Parathyroid adenoma (tissue), 2 donors: Measurements from ENCODE around the gene CEL.
A peak's percentile ranks its signal among the peaks of the same experiment; 100 is the strongest.

Source experiments
- H2AFZ ChIP-seq: fragments of 300-600 bp; sonication (generic); one replicate; pipeline ENCODE4 v1.7.0; 2017; ENCODE audit warnings: antibody characterized with exemption, mild to moderate bottlenecking
- H3K27ac ChIP-seq: fragments of 300-600 bp; sonication (generic); one replicate; pipeline ENCODE4 v1.7.0; 2017
- H3K27me3 ChIP-seq: fragments of 300-600 bp; sonication (generic); one replicate; pipeline ENCODE4 v1.7.0; 2017; ENCODE audit warnings: low read length; ENCODE audit not compliant: control insufficient read depth, insufficient read depth
- H3K36me3 ChIP-seq: fragments of 300-600 bp; sonication (generic); one replicate; pipeline ENCODE4 v1.7.0; 2017; ENCODE audit warnings: low read length; ENCODE audit not compliant: control insufficient read depth, insufficient read depth
- H3K4me1 ChIP-seq: fragments of 300-600 bp; sonication (generic); one replicate; pipeline ENCODE4 v1.7.0; 2017; ENCODE audit warnings: control low read depth
- H3K4me2 ChIP-seq: fragments of 300-600 bp; sonication (generic); one replicate; pipeline ENCODE4 v1.7.0; 2017; ENCODE audit warnings: low read length
- H3K4me3 ChIP-seq: fragments of 300-600 bp; sonication (generic); one replicate; pipeline ENCODE4 v1.7.0; 2017; ENCODE audit warnings: low read depth, low read length
- H3K79me2 ChIP-seq: fragments of 300-600 bp; sonication (generic); one replicate; pipeline ENCODE4 v1.7.0; 2017; ENCODE audit warnings: control low read depth
- H3K9ac ChIP-seq: fragments of 300-600 bp; sonication (generic); one replicate; pipeline ENCODE4 v1.7.0; 2017; ENCODE audit warnings: mild to moderate bottlenecking
- H3K9me3 ChIP-seq: fragments of 300-600 bp; sonication (generic); one replicate; pipeline ENCODE4 v1.7.0; 2017; ENCODE audit warnings: low read length; ENCODE audit not compliant: control insufficient read depth
- CTCF ChIP-seq: fragments of 300-600 bp; sonication (generic); IDR thresholded peaks from one replicate; pipeline ENCODE4 v1.7.0; 2017; ENCODE audit warnings: antibody characterized with exemption, mild to moderate bottlenecking
- donor health status: primary hyperparathyroidism.

The CEL gene

GRCh38 chr9:133028221-133028620, 33.6 kb upstream of the CEL start:
- Histone ChIP-seq H3K9ac (no peak overlapping the region), H3K4me1 (peaks cover 2% of the 10 kb centered on the region), H3K27ac (no peak overlapping the region), H3K9me3 (no peaks in the 10 kb centered on the region), H3K79me2 (peaks cover 15% of the 10 kb centered on the region), H3K36me3 (no peaks in the 10 kb centered on the region), H3K4me2 (no peak overlapping the region), H3K4me3 (no peak overlapping the region), H2AFZ (no peak overlapping the region), H3K27me3 (no peaks in the 10 kb centered on the region)
- TF ChIP-seq CTCF: no peak

GRCh38 chr9:133029994-133030316, 31.8 kb upstream of the CEL start:
- Histone ChIP-seq H3K27me3 (no peaks in the 10 kb centered on the region), H3K4me1 (peaks cover 2% of the 10 kb centered on the region), H3K79me2 (peaks cover 20% of the 10 kb centered on the region), H2AFZ (peak overlapping the region; percentile 96), H3K36me3 (no peaks in the 10 kb centered on the region), H3K9ac (peak overlapping the region; percentile 67), H3K9me3 (no peaks in the 10 kb centered on the region), H3K27ac (peak overlapping the region; percentile 91), H3K4me2 (peak overlapping the region; percentile 84), H3K4me3 (peak overlapping the region; percentile 92)
- no peak for TF ChIP-seq CTCF

DNA sequence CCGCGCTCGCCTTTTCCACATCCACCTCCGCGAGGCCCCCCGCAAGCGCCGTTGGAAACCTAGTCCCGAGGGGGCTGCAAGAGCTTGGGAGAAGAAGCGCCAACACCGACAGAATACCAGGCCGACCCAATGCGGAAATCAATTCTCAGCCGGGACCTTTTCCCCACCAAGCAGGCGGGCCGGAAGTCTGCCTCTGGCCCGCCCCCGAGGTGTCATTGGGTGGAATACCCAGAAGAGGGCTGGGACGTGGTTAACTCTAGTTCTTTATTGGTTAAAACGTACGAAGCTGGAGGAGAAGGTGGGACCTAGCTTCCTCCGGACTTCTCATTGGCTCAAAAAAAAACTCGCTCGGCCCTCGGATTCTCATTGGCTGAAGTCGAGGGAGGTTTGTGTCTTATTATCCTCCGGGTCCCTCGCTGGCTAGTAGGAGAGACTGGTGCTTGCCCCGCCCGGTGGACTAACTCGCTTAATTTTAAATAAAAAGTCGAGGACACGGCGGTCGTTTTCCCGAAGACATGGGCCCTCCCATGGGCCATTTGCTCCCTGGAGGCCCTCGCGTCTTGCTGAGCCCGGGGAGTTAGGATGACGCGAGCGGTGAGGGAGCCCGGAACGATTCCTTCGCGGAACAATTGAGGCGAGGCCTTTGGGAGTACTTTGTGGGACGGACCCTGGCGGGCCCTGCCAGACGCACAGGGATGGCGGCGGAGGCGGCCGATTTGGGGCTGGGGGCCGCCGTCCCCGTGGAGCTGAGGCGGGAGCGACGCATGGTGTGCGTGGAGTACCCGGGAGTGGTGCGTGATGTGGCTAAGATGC, 31.3 kb upstream of the CEL start, which contains the start of gene GTF3C5:
TSS of gene GTF3C5 (plus strand) at position 681 of the 813 bp plus-strand sequence. CDS start at position 696, 15 bp downstream.
- no peaks in the 10 kb centered on the region for H3K27me3 ChIP-seq
- H3K4me2 ChIP-seq: peak within 1 kb of the TSS; percentile 84

GRCh38 chr9:133031130-133031422, 30.7 kb upstream of the CEL start:
- Histone ChIP-seq H3K27ac (peak overlapping the region; percentile 91), H3K4me1 (peaks cover 2% of the 10 kb centered on the region), H3K9me3 (no peaks in the 10 kb centered on the region), H3K9ac (peak overlapping the region; percentile 21), H3K36me3 (no peaks in the 10 kb centered on the region), H3K4me2 (peak overlapping the region; percentile 74), H3K79me2 (peaks cover 20% of the 10 kb centered on the region), H3K4me3 (peak overlapping the region; percentile 92), H2AFZ (peak overlapping the region; percentile 96), H3K27me3 (no peaks in the 10 kb centered on the region)
- no peak for TF ChIP-seq CTCF

More for the DNA sequence above, 31.3 kb upstream of the CEL start, which contains the start of gene GTF3C5:
- Histone ChIP-seq H3K9me3 (no peaks in the 10 kb centered on the region), H3K79me2 (peaks cover 20% of the 10 kb centered on the region), H2AFZ (peak within 1 kb of the TSS; percentile 96), H3K4me1 (peaks cover 2% of the 10 kb centered on the region), H3K9ac (peak within 1 kb of the TSS; percentile 67), H3K4me3 (peak within 1 kb of the TSS; percentile 92), H3K27ac (peak within 1 kb of the TSS; percentile 91), H3K36me3 (no peaks in the 10 kb centered on the region)
- TF ChIP-seq CTCF: peak; percentile 5

- H2AFZ ChIP-seq: peak overlapping the region; percentile 96
Measured at GRCh38 chr9:133031496-133031911, 30.3 kb upstream of the CEL start.

More at GRCh38 chr9:133031496-133031911, 30.3 kb upstream of the CEL start:
- Histone ChIP-seq H3K27ac (no peak overlapping the region), H3K4me3 (peak overlapping the region; percentile 92), H3K4me1 (peaks cover 2% of the 10 kb centered on the region), H3K4me2 (peak overlapping the region; percentile 74), H3K36me3 (no peaks in the 10 kb centered on the region), H3K9ac (peak overlapping the region; percentile 4), H3K9me3 (no peaks in the 10 kb centered on the region), H3K27me3 (no peaks in the 10 kb centered on the region), H3K79me2 (peaks cover 20% of the 10 kb centered on the region)
- no peak for TF ChIP-seq CTCF
